Measurements from ENCODE around the gene ITPKC.

- TF ChIP-seq, protein P1, sequence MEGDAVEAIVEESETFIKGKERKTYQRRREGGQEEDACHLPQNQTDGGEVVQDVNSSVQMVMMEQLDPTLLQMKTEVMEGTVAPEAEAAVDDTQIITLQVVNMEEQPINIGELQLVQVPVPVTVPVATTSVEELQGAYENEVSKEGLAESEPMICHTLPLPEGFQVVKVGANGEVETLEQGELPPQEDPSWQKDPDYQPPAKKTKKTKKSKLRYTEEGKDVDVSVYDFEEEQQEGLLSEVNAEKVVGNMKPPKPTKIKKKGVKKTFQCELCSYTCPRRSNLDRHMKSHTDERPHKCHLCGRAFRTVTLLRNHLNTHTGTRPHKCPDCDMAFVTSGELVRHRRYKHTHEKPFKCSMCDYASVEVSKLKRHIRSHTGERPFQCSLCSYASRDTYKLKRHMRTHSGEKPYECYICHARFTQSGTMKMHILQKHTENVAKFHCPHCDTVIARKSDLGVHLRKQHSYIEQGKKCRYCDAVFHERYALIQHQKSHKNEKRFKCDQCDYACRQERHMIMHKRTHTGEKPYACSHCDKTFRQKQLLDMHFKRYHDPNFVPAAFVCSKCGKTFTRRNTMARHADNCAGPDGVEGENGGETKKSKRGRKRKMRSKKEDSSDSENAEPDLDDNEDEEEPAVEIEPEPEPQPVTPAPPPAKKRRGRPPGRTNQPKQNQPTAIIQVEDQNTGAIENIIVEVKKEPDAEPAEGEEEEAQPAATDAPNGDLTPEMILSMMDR (IDR thresholded peaks at IDR 0.05), result peak in 1 of 12 donors; percentile 32
- TF ChIP-seq POLR2A (IDR thresholded peaks at IDR 0.05), result no peak
Measured at GRCh38 chr19:40744554-40745401, 27.9 kb downstream of the ITPKC start.
